IPS-18c (cell line): ENCODE data around the gene BICD2.
"Not testable (repeated sequence)": the region's sequence is repeated elsewhere in the genome, so short reads cannot be mapped to it uniquely, and the experiment has no call there.

Experiments
- H3K4me3 ChIP-seq: 2 replicates; pipeline ENCODE4 v1.7.0; 2013; ENCODE audit warnings: low read depth, mild to moderate bottlenecking, low read length, moderate library complexity; ENCODE audit not compliant: insufficient read depth
- H3K9me3 ChIP-seq: one replicate; pipeline ENCODE4 v1.6.1; 2013; ENCODE audit warnings: mild to moderate bottlenecking, low read length, moderate library complexity; ENCODE audit not compliant: control insufficient read depth, insufficient read depth

The BICD2 gene

DNA sequence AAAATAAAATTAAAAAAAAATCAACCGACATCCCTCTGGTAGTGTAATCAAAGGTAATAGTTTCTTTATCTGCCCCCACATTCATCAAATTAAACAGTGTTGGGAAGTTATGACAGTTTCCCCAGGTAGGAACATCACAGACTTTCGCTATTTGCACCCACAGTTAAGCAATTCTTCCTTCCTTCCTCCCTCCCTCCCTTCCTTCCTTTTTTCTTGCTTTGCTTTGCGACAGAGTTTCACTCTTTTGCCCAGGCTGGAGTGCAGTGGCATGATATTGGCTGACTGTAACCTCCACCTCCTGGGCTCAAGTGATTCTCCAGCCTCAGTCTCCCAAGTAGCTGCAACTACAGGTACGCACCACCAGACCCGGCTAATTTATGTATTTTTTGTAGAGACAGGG lies 10.8 kb upstream of the BICD2 start:
- Histone ChIP-seq H3K9me3 (no peaks in the 10 kb centered on the region), H3K4me3 (no peak overlapping the region)

DNA sequence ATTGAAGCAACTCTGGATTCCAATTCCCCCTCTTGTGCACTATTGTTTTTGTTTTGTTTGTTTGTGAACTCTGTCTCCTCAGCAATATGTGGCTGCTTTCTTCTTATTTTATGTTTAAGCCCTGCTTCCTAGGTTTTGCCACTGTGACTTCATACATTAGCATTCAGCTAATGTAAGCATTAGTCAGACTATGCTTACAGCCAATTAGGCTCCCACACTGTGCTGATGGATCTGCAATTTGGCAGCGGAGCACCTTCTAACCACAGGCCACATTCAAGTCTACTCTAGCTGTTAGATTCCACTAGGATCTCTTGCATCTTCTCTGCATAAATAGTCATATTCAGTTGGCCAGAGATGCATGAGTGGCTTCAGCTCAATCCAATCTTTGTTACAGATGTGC lies 9.6 kb upstream of the BICD2 start:
- H3K9me3 ChIP-seq, result no peaks in the 10 kb centered on the region
- H3K4me3 ChIP-seq, result no peak overlapping the region

DNA sequence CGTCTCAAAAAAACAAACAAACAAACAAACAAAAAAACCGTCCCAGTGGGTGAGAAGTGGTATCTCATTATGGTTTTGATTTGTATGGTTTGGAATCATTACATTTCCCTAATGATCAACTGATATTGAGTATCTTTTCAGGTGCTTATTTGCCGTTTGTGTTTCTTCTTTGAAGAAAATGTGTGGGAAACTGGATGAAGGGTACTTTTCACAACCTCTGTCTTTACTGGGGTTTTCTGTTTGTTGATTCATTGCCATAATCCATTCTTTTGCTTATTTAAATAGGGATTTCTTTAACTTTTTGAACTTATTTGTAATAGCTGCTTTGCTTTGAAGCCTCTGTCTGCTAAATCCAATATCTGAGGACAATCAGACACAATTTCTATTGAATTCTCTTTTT lies 9.2 kb upstream of the BICD2 start:
- H3K9me3 ChIP-seq, result no peaks in the 10 kb centered on the region
- no peak overlapping the region for H3K4me3 ChIP-seq

DNA sequence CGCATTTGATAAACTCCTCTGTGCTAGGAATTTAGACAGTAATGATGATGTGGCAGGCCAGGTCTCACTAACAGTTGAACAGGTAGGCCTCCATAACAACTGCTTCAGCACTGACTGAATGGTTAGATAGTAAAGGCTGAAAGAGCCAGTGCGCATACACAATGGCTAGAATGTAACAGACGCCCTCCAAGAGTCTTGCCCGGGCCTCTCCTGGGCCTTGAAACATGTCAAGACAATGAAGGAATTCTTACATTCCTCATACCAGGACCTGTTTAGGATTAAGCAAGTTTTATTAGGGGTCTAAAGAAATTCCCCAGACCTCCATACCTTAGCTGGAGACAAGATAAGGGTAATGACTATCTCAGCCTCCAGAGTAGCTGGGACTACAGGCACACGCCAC lies 6.7 kb upstream of the BICD2 start:
- no peaks in the 10 kb centered on the region for H3K9me3 ChIP-seq
- no peak overlapping the region for H3K4me3 ChIP-seq

DNA sequence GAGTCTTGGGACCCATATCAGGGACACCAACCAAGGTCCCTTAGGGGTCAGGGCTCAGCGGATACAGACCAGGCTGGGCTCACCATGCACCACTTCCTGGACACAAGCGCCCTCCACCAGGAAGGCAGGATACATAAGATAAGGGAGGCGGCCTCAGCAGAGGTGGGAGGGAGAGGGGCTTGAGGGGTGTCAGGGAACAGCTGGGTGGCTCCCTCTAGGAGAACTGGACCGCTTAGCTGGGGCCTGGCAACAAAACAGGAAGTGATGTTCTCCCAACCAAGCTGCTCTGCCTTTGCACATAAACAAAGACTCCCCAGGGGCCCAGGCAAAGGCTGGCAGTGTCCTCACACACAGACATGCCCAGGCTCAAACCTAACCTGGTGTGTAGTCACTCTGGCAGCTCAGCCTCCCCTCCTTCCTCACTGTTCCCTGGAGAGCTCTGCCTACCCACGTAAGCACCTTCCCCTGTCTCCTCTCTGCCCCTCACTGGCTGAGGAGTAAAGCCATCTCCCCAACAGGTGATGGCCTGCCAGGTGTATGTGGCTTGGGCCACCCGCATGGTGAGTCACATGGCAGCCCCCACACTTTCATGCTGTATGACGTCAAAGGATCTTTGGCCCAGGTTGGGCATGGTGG lies 5.8 kb upstream of the BICD2 start:
- Histone ChIP-seq H3K4me3 (no peak overlapping the region), H3K9me3 (no peaks in the 10 kb centered on the region)

DNA sequence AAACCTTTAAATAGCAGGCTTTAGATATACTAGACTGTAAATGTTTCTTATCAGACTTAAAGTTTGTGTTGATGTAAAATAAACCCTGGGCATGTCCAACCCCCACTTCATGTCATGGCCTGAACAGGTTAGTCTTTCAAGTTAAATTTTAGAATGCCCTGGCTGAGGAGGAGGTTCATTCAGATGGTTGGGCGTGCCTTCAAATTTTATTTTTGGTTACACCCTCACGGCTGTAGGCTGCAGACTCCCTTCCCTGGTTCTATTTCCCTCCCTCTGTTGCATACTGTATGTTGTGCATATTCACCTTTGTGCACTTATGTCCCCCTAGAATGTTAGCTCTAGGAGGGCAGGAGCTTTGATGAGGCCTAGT lies 5.3 kb upstream of the BICD2 start:
- Histone ChIP-seq H3K4me3 (no peak overlapping the region), H3K9me3 (no peaks in the 10 kb centered on the region)

DNA sequence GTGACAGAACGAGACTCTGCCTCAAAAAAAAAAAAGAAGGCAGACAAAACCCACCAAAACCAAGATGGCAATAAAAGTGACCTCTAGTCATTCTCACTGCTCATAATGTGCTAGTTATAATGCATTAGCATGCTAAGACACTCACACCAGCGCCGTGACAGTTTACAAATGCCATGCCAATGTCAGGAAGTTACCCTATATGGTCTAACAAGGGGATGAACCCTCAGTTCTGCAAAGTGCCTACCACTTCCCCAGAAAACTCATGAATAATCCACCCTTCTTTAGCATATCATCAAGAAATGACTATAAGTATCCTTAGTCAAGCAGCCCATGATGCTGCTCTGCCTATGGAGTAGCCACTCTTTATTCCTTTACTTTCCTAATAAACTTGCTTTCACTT lies 4.7 kb upstream of the BICD2 start:
- Histone ChIP-seq H3K4me3 (no peak overlapping the region), H3K9me3 (no peaks in the 10 kb centered on the region)

DNA sequence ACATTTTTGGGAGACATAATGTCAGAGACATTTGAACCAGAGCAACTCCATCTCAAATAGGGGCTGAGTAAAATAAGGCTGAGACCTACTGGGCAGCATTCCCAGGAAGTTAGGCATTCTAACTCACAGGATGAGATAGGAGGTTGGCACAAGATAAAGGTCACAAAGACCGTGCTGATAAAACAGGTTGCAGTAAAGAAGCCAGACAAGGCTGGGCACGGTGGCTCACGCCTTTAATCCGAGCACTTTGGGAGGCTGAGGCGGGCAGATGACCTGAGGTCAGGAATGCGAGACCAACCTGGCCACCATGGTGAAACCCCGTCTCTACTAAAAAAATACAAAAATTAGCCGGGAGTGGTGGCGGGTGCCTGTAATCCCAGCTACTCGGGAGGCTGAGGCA lies 4.2 kb upstream of the BICD2 start:
- H3K9me3 ChIP-seq, H3K4me3 ChIP-seq: not testable (repeated sequence)

DNA sequence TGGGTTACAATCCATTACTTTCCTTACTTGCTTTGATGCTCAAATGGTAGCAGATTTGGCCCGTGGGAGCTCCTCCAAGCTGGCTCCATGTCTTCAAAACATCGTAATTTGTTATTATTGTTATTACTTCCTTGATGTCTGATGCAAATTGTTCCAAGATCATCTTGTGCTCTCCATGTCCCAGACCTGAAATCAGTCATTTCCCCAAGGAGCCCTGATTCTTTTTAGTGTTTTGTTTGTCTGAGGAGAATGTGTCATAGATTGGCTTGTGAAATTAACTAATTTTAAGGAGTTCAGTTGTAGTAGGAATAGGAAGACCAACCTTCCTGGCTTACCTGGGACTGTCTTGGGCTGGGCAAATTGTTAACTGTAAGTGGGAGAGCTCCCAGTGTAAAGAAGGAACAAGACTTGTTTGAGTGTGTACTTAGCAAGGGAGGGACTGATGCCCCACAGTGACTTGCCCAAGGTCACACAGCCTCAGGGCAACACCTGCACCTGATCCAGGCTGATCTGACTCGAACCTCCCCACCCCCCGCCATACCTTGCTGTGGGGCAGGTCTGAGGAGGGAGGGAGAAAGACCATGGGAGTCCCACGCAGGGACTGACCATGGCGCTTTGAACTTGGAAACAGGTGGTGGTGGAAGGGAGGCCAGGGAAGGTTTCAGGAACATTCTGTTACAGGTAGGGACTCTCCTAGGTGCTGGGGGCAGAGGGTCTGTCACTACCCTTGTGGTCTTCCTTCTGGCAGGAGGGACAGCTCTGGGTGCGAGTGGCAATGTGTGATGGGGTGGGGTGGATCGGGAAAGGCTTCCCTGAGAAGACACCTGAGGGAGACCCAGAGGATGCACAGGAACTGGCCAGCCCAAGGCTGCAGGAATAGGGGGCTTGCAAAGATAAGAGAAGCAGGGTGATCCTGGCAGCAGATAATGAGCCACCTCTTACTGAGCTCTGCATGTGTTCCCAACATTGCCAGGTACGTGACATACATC lies 2.7 kb upstream of the BICD2 start:
- H3K4me3 ChIP-seq, result no peak overlapping the region
- no peaks in the 10 kb centered on the region for H3K9me3 ChIP-seq

DNA sequence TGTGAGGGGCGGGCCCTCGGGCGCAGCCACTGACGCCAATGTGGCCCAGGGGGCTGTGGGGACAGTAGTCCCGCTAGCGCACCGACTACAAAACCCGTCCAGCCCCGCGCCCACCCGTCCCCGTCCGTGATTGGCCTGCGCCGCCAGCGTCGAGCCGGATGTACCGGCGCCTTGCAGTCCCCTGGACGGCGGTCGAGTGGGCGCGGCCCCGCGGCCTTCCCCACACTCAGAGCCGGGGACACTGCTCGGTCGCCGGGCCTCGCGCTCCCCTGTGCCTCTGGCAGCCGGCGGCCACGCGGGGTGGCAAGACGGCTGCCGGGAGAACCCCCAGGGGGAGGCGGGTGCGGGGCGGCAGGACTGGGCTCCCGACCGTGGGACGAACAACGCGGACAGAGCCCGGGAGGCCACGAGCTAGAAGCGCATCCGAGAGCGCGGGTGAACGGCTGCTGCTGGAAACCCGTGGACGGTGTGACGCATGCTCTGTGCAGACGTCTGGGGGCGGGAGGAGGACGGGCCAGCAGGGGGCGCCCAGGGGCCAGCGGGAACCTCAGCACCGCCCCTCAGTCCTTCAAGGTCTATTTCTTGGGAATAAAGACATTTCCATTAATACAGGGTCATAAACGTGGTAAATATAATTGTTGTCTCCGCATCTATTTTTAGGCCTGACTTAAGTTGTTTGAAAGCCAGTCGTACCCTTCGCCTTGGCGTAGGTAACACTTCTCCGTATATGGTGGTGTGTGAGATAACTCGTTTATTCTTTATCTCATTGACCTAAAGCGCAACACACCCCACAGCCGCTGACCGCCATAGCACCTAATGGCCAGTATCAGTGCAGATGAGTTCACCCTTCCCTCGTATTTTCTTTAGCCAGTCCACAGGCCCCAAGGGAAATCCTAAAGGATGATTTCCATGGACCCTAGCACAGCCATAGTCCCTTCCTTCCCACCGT lies 629 bp upstream of the BICD2 start:
- H3K9me3 ChIP-seq, result no peaks in the 10 kb centered on the region

DNA sequence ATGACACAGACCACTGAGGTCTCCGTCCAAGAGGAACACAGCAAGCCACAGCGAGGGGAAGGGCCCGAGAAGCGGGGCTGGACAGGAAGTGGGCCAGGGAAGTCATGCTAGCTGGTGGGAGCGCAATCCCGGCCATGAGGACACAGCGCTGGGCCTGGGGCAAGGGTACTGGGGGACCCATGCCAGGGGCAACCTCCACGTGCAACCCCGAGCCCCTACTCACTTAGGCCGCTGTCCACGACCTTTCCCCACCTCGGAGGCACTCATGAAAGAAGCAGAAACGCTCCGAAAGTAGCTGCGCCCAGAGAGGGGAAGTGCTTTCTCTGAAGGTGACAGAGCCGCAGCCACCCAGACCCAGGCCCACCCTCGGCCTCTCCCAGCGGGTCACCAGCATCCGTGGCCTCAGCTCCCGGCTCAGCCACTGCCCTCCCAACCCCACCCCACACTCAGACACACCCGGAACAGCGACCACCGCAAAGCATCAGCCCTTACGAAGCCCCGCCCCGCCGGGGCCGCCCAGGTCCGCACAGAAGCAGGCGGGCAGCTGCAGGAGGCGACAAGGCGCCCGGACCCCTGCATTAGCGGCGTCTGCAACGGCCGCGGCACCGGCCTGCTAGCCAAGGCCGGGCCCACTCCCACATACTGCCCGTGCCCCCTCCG lies 782 bp downstream of the BICD2 start:
- H3K9me3 ChIP-seq, result no peaks in the 10 kb centered on the region
- peak overlapping the region; percentile 92 for H3K4me3 ChIP-seq

More for the DNA sequence above, 629 bp upstream of the BICD2 start:
- H3K4me3 ChIP-seq, result peak overlapping the region; percentile 92

DNA sequence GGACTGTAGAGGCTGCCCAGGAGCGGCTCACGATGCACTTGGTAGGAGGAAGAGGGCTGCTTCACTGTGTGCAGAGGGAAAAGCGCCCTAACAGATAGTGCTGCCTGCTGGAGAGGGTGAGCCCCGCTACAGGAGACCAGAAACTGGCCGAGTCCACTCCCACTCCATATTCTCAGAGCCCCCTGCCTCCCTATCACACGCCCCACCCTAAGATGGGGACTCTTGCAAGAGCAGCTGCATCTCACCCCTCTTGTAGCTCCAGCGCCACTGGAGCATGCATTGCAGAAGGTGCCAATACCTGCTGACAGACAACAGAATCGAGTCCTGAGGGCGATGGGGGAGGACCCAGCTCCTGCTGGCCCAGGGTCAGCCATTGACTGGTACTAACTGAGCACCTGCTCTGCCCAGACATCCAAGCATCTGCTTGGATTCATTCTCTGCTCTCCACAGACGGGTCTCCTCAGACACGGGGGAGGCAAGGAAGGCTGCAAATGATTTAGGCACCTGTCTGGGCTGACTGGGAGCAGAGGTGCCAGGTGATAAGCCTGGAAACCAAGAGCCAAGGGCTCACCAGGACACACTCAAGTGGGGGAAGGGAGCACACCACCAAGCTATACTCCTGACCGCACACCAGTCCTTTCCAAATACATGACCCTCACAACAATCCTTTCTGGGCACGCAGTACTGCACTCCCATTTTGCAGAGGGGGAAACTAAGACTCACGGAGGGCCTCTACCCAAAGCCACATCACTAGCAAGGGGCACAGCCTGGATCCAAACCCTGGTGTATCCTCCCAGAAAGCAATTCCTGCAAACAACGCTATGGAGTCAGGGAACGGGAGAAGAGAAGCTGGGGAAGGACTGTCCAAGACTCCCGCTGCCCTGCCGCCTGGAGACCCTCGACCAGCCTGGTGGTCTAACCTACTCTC lies 1.6 kb downstream of the BICD2 start:
- peak overlapping the region; percentile 92 for H3K4me3 ChIP-seq

DNA sequence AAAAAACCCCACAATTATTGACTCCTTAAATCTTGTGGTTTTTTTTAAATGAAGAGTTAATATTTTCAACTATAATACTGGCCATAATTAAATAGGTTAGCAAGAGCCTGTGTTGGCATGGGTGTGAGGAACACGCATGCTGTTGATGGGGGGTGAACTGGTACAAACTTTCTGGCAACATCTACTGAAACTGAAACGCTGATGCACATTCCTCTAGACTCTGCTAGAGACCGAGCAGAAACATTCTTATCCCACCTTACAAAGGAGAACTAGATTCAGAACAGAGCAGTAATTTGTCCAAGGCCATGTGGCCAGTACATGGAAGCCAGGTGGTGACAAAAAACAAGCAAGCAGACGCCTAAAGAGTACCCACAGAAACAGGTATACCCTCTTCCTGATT lies 2.4 kb downstream of the BICD2 start:
- no peak overlapping the region for H3K4me3 ChIP-seq

More for the DNA sequence above, 1.6 kb downstream of the BICD2 start:
- no peaks in the 10 kb centered on the region for H3K9me3 ChIP-seq

DNA sequence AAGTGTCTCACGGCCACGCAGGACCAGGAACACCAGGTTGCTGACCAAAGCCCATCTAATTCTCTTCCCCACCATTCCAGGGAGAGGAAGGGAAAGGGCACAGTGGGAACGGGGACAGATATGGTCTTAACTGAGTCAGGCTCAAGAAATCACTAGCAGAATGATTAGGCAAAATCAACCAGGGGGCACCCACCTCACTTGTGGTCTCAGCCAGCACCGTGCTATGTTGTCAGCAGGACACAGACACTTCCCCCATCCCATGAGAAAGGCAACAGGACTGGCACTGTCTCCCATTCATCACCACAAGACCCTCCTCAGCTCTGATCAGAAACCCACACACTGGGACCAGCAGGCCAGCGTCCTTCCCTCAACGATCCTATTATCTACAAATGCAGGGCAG lies 2.9 kb downstream of the BICD2 start:
- H3K4me3 ChIP-seq, result no peak overlapping the region
- H3K9me3 ChIP-seq, result no peaks in the 10 kb centered on the region

More for the DNA sequence above, 2.4 kb downstream of the BICD2 start:
- H3K9me3 ChIP-seq, result no peaks in the 10 kb centered on the region

DNA sequence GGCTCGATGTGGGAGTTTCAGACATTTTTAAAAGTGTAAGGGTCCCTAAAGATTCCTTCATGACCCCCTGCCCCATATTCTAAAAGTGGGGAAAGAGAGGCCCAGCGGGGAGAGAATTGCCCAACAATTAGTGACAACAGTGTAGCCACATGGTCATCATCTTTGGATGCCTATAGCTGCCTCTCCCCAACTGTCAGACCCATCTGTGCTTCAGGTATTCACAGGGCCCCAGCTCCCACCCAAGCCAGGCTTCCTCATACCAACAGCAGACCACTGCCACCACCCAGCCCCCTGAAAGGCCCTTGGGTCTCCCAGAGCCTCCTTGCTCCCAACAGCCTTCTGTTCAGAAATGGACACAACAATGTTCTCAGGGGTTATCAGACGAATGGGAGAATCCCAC lies 4.1 kb downstream of the BICD2 start:
- no peak overlapping the region for H3K4me3 ChIP-seq
- H3K9me3 ChIP-seq, result no peaks in the 10 kb centered on the region

DNA sequence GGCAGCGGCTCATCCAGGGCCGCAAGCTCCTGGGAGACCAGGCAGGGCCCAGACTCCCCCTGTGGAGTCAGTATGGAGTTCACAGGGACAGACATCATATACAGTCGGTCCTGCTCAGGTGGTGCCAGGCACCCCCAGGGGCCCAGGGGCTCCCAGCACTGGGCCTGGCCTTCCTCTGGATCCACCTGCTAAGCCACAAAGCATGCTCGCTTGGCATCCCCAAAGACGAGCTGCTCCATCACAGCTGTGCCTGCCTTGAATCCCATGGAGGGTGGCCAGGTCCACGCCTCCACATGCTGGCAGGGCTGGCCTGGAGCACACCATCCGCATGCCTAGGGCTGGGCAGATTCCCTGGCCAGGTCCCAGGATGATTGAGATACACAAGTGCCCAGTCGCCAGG lies 4.6 kb downstream of the BICD2 start:
- Histone ChIP-seq H3K9me3 (no peaks in the 10 kb centered on the region), H3K4me3 (no peak overlapping the region)
